ENCODE results near the gene PRMT2. TPM values are rescaled to one million over a fixed set of nuclear protein-coding genes. Genes with fewer than 3 reads are reported as not detected.

PRMT2 gene
- total and polyA plus RNA-seq, 2 donors (not counting 1 experiment from before 2014, with no cell fraction given) = 80.1 to 102 TPM

DNA sequence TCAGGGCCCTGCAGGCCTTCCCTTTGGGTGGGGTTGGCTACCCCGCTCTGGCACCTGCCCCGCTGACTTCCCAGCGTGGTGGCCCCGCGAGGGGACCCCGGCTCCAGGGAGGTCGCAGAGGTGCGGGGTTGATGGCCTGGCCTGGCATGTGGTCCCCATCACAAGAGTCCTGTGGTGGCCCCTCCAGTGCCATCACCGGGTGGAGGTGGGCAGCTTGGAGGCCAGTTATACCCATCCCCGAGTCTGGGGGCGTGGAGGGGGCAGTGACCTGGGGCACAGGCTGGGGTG lies 26.8 kb downstream of the PRMT2 start:
- Histone ChIP-seq H2AFZ (ENCODE audit: insufficient read depth, low read depth, low read length, poor library complexity, severe bottlenecking) (no peak overlapping the region), H3K9me3 (ENCODE audit: control extremely low read depth in 1 of 3, control insufficient read depth in 2 of 3, insufficient read depth in 1 of 3, low read length in 2 of 3) (peaks cover 0 to 8% (median 0%) of the 10 kb centered on the region in 3 donors), H3K27ac (ENCODE audit: low read length in 2 of 2) (no peak overlapping the region), H3K4me3 (ENCODE audit: control extremely low read depth in 1 of 5, extremely low read depth in 1 of 5, insufficient read depth in 1 of 5, low read depth in 2 of 5, low read length in 4 of 5) (no peak overlapping the region), H3K27me3 (replicated peaks in 1 of 4; ENCODE audit: control extremely low read depth in 1 of 4, control insufficient read depth in 3 of 4, insufficient read depth in 4 of 4, low read length in 3 of 4) (peaks cover 0 to 5% (median under 1%) of the 10 kb centered on the region in 4 experiments), H3K4me1 (ENCODE audit: control insufficient read depth in 2 of 2, insufficient read depth in 2 of 2, low read length in 2 of 2) (peaks cover 4% of the 10 kb centered on the region in 2 donors), H3K4me2 (replicated peaks; ENCODE audit: low read depth, low read length, poor library complexity, severe bottlenecking) (no peak overlapping the region), H4K20me1 (ENCODE audit: control insufficient read depth, insufficient read depth, low read length, poor library complexity, severe bottlenecking) (no peaks in the 10 kb centered on the region), H3K79me2 (ENCODE audit: control insufficient read depth, insufficient read depth, low read length) (no peaks in the 10 kb centered on the region), H3K9ac (ENCODE audit: low read length) (no peak overlapping the region), H3K36me3 (replicated peaks in 1 of 2; ENCODE audit: control extremely low read depth in 1 of 2, control insufficient read depth in 1 of 2, extremely low read depth in 1 of 2, insufficient read depth in 2 of 2, low read length in 1 of 2) (peaks cover 0 to 3% of the 10 kb centered on the region in 2 experiments)
- peaks cover 2% of the 10 kb centered on the region for H3K4me1 Mint-ChIP-seq
- WGBS (ENCODE audit: insufficient coverage) = 98% methylated on average over 10 of the region's 11 CpGs
- DNase-seq = no peak
- TF ChIP-seq CTCF (IDR thresholded peaks at IDR 0.05) (no peak), EZH2 (IDR thresholded peaks at IDR 0.05; ENCODE audit: borderline replicate concordance, insufficient read depth, low read depth, low read length, poor library complexity, severe bottlenecking) (no peak)
- H3K9me3 Mint-ChIP-seq (ENCODE audit: insufficient read depth) = no peaks in the 10 kb centered on the region
- ChIA-PET CTCF (interaction anchor here (1.2 kb wide), 1 partner anchor 10 kb away, joined by 3 read pairs; no protein-coding TSS in a partner anchor), POLR2A (no interaction called here)
- H3K27ac Mint-ChIP-seq = no peak overlapping the region
- no peaks in the 10 kb centered on the region for H3K27me3 Mint-ChIP-seq
- ATAC-seq (ENCODE audit: low read depth) = no peak
- H3K4me3 Mint-ChIP-seq = no peak overlapping the region
- intact Hi-C loops (cut with micrococcal nuclease) = no loop called here

DNA sequence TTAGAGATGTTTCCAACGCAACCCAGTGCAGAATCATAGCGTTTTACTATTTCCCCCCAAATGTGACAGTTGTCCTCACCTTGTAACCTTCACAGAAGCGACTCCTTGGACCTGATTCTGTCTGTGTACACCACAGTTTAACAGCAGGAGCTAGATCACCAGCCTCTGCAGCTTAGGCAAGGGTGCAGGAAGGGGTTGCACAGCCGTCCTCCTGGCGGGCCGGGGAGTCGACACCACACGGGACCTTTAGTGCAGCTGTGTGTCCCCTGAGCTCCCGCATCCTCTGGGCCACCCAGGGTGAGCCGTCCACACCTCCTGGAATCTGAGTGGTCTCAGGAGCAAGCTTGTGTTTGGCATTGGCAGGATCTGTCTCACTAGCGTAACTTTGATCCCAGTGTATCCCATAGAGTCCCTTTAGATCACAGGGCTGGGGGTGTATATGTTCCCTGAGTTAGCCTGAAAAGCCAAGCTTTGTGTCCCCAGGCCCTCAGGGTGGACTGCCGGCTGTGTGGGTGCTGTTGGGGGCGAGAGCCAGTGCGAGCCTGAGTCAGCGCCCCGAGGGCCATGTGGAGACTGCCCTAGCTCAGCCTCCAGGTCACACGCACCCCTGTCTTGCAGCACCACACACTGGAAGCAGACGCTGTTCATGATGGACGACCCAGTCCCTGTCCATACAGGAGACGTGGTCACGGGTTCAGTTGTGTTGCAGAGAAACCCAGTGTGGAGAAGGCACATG lies 27.5 kb downstream of the PRMT2 start:
- Histone ChIP-seq H4K20me1 (ENCODE audit: control insufficient read depth, insufficient read depth, low read length, poor library complexity, severe bottlenecking) (no peaks in the 10 kb centered on the region), H3K4me2 (replicated peaks; ENCODE audit: low read depth, low read length, poor library complexity, severe bottlenecking) (no peak overlapping the region), H3K27me3 (replicated peaks in 1 of 4; ENCODE audit: control extremely low read depth in 1 of 4, control insufficient read depth in 3 of 4, insufficient read depth in 4 of 4, low read length in 3 of 4) (peaks cover 0 to 11% (median 4%) of the 10 kb centered on the region in 4 experiments), H3K4me1 (ENCODE audit: control insufficient read depth in 2 of 2, insufficient read depth in 2 of 2, low read length in 2 of 2) (peaks cover 10 to 11% of the 10 kb centered on the region in 2 donors), H3K79me2 (ENCODE audit: control insufficient read depth, insufficient read depth, low read length) (no peaks in the 10 kb centered on the region), H3K9ac (ENCODE audit: low read length) (no peak overlapping the region), H3K9me3 (ENCODE audit: control extremely low read depth in 1 of 3, control insufficient read depth in 2 of 3, insufficient read depth in 1 of 3, low read length in 2 of 3) (peaks cover 0 to 14% (median 0%) of the 10 kb centered on the region in 3 donors), H3K4me3 (ENCODE audit: control extremely low read depth in 1 of 5, extremely low read depth in 1 of 5, insufficient read depth in 1 of 5, low read depth in 2 of 5, low read length in 4 of 5) (no peak overlapping the region), H3K36me3 (replicated peaks in 1 of 2; ENCODE audit: control extremely low read depth in 1 of 2, control insufficient read depth in 1 of 2, extremely low read depth in 1 of 2, insufficient read depth in 2 of 2, low read length in 1 of 2) (peaks cover 0 to 3% of the 10 kb centered on the region in 2 experiments), H2AFZ (ENCODE audit: insufficient read depth, low read depth, low read length, poor library complexity, severe bottlenecking) (no peak overlapping the region), H3K27ac (ENCODE audit: low read length in 2 of 2) (no peak overlapping the region)
- TF ChIP-seq CTCF (IDR thresholded peaks at IDR 0.05) = no peak
- no peak for TF ChIP-seq EZH2 (IDR thresholded peaks at IDR 0.05; ENCODE audit: borderline replicate concordance, insufficient read depth, low read depth, low read length, poor library complexity, severe bottlenecking)
- Mint-ChIP-seq H3K4me3 (no peak overlapping the region), H3K4me1 (peaks cover 6% of the 10 kb centered on the region), H3K27ac (no peak overlapping the region), H3K9me3 (ENCODE audit: insufficient read depth) (no peaks in the 10 kb centered on the region), H3K27me3 (peaks cover under 1% of the 10 kb centered on the region)
- no peak for ATAC-seq (ENCODE audit: low read depth)
- ChIA-PET POLR2A (no interaction called here), CTCF (interaction anchor here (1.2 kb wide), 1 partner anchor 11 kb away, joined by 3 read pairs; no protein-coding TSS in a partner anchor)
- no peak for DNase-seq
- intact Hi-C loops (cut with micrococcal nuclease) = no loop called here
- WGBS (ENCODE audit: insufficient coverage) = 96% methylated on average over 19 of the region's 21 CpGs

Data from B cell (primary cell).